Progenitor cell of endocrine pancreas (in vitro differentiated cells): ENCODE data around the gene MC5R. TPM values are rescaled to one million over a fixed set of nuclear protein-coding genes. Genes with fewer than 3 reads are reported as not detected.
A peak's percentile ranks its signal among the peaks of the same experiment; 100 is the strongest.
"Not testable (repeated sequence)": the region's sequence is repeated elsewhere in the genome, so short reads cannot be mapped to it uniquely, and the experiment has no call there.

Experiments
- DNase-seq: peaks from one replicate; pipeline ENCODE4 v3.0.0; 2021; ENCODE audit warnings: low spot score; ENCODE audit not compliant: unreplicated experiment
- H3K27ac Mint-ChIP-seq: 2 replicates; pipeline ENCODE4 v1.8.0; 2021; ENCODE audit warnings: mild to moderate bottlenecking, moderate library complexity, mixed read lengths
- H3K27me3 Mint-ChIP-seq: 2 replicates; pipeline ENCODE4 v1.8.0; 2021; ENCODE audit warnings: mixed read lengths
- H3K36me3 Mint-ChIP-seq: 2 replicates; pipeline ENCODE4 v1.8.0; 2022; ENCODE audit warnings: mixed read lengths; ENCODE audit not compliant: insufficient read depth
- H3K4me1 Mint-ChIP-seq: 2 replicates; pipeline ENCODE4 v1.8.0; 2021; ENCODE audit warnings: low read depth, mixed read lengths
- H3K4me3 Mint-ChIP-seq: 2 replicates; pipeline ENCODE4 v1.8.0; 2021; ENCODE audit warnings: low read depth, mild to moderate bottlenecking, moderate library complexity, mixed read lengths
- H3K9me3 Mint-ChIP-seq: 2 replicates; pipeline ENCODE4 v1.8.0; 2021; ENCODE audit warnings: low read depth, mixed read lengths
- total RNA-seq: library from RNA; stranded (reverse); gene quantifications from 2 replicates; pipeline ENCODE4 v1.2.1, GENCODE V29; 2021
- TF ChIP-seq, protein P1 (sequence below): fragments of 200-600 bp; sonication (generic); IDR thresholded peaks from one replicate; pipeline ENCODE4 v1.5.0; 2021; ENCODE audit warnings: antibody characterized with exemption, mild to moderate bottlenecking; ENCODE audit not compliant: unreplicated experiment

The MC5R gene
- total RNA-seq, 1 donor from 2014 or later = not detected

DNA sequence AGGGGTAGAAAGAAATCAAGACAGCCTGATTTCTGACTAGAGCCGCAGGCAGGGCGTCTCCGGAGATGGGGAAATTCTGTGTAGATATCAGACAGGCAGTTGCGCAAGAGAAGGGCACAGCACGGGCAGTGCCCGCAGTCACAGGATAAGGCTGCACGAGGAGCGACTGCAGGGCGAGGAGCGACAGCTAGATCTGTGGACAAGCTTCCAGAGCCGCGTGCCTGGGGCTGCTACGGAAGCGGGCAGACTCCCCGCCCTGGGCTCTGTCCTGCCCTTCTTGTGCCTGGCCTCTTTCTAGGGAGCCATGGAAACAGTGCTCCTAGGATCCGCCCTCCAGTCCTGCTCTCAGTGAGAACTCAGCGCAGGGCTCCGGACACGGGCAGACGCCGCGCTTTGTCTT is 12.6 kb downstream of the MC5R start:
- DNase-seq = no peak
- H3K36me3 Mint-ChIP-seq = no peaks in the 10 kb centered on the region
- TF ChIP-seq, protein P1, sequence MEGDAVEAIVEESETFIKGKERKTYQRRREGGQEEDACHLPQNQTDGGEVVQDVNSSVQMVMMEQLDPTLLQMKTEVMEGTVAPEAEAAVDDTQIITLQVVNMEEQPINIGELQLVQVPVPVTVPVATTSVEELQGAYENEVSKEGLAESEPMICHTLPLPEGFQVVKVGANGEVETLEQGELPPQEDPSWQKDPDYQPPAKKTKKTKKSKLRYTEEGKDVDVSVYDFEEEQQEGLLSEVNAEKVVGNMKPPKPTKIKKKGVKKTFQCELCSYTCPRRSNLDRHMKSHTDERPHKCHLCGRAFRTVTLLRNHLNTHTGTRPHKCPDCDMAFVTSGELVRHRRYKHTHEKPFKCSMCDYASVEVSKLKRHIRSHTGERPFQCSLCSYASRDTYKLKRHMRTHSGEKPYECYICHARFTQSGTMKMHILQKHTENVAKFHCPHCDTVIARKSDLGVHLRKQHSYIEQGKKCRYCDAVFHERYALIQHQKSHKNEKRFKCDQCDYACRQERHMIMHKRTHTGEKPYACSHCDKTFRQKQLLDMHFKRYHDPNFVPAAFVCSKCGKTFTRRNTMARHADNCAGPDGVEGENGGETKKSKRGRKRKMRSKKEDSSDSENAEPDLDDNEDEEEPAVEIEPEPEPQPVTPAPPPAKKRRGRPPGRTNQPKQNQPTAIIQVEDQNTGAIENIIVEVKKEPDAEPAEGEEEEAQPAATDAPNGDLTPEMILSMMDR = no peak
- H3K27me3 Mint-ChIP-seq = peaks cover 4% of the 10 kb centered on the region
- H3K9me3 Mint-ChIP-seq = no peaks in the 10 kb centered on the region
- H3K4me3 Mint-ChIP-seq = no peak overlapping the region
- no peak overlapping the region for H3K27ac Mint-ChIP-seq
- no peaks in the 10 kb centered on the region for H3K4me1 Mint-ChIP-seq

DNA sequence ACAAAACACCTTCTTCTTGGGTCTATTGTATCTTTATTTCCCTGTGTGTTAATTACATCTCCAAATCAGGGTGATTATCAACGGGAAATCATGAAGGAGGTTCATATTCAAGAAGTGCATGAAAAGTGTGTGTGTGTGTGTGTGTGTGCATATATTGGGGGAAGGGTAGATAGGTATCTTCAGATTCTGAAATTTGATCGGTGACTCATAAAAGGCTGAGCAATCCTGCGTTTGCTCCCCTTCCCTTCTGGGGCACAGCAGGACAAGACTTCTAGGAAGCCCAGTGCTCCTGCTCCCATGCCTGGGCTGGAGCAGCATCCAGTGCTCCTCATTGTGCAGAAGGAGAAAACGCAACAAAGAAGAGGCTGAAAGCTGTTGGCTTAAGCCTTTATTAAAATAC is 25.8 kb downstream of the MC5R start:
- H3K4me1 Mint-ChIP-seq = no peaks in the 10 kb centered on the region
- H3K4me3 Mint-ChIP-seq = no peak overlapping the region
- TF ChIP-seq, protein P1 = no peak
- H3K36me3 Mint-ChIP-seq = no peaks in the 10 kb centered on the region
- no peak for DNase-seq
- H3K27me3 Mint-ChIP-seq = no peaks in the 10 kb centered on the region
- H3K27ac Mint-ChIP-seq = no peak overlapping the region
- H3K9me3 Mint-ChIP-seq = peaks cover 11% of the 10 kb centered on the region

DNA sequence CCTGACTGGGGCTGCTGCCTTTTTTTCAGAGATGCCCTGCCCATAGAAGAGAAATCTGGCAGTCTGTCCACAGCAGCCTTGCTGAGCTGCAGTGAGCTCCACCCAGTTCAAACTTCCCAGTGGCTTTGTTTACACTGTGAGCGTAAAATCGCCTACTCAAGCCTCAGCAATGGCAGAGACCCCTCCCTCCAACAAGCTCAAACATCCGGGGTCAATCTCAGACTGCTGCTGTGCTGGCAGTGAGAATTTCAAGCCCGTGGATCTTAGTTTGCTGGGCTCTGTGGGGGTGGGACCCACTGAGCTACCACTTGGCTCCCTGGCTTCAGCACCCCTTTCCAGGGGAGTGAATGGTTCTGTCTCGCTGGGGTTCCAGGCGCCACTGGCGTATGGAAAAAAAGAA is 38.9 kb downstream of the MC5R start:
- H3K4me1 Mint-ChIP-seq, H3K36me3 Mint-ChIP-seq, DNase-seq, H3K4me3 Mint-ChIP-seq, H3K27ac Mint-ChIP-seq: not testable (repeated sequence)
- H3K27me3 Mint-ChIP-seq = peaks cover 32% of the 10 kb centered on the region
- H3K9me3 Mint-ChIP-seq = peaks cover 11% of the 10 kb centered on the region

DNA sequence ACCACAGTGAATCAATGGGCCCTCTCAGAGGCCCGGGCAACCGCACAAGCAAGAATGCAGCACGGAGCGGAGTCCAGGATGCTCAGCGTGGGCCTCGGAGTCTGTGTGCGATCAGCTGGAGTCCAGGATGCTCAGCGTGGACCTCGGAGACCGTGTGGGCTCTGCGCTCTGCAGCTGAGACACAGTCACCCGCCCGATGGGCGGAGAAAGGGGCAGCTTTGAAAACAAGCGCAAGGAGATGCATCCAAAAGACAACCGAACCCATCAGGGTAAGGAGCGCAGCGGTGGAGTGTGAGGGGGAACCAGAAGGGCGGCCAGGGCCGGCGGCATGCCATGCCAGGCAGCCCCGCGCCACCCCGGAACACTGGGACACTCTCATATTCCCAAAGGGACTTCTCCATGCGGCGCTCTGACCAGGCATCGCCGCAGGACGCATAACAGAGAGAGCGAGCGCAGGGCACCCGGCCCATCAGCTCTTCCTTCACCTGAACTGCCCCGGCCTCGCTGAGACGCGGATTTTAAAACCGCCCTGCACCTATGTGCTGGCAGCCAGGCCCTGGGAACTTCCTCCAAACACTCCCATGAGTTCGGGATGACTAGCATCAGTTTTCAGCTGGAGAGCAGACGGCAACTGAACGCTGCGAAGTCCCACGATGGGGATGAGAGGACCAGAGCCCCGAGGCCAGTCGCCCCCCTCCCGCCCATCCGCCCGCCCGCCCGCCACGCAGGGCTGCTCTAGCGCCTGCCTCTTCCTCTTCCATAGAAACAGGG is 44.7 kb downstream of the MC5R start:
- peak overlapping the region; percentile 69 for H3K27ac Mint-ChIP-seq
- peaks cover 2% of the 10 kb centered on the region for H3K9me3 Mint-ChIP-seq
- H3K27me3 Mint-ChIP-seq = peaks cover 70% of the 10 kb centered on the region
- H3K4me3 Mint-ChIP-seq = peak overlapping the region; percentile 44
- peaks cover 1% of the 10 kb centered on the region for H3K36me3 Mint-ChIP-seq
- TF ChIP-seq, protein P1 = no peak
- no peak for DNase-seq
- H3K4me1 Mint-ChIP-seq = peaks cover 6% of the 10 kb centered on the region

DNA sequence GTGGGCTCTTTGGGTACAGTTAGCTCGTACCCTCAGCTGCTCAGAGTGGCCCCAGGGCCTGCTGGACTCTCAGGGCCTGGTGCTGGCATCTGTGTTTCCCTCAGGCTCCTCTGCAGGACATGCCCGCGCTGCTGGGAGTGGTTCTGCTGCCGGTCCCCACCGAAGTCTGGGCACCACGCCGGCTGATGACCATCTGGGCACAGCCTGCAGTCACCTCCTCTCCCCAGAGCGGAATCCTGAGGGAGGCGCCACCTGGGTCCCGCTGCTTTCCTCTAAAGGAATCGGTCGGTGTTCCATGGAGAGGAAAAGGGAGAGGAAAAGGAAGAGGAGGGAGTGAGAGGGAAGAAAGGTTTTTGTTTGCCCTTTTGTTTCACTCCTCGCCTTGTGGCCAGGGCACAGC is 47.8 kb downstream of the MC5R start:
- H3K27ac Mint-ChIP-seq = no peak overlapping the region
- H3K4me3 Mint-ChIP-seq = no peak overlapping the region
- H3K27me3 Mint-ChIP-seq = peaks cover 70% of the 10 kb centered on the region
- H3K9me3 Mint-ChIP-seq = no peaks in the 10 kb centered on the region
- no peak for DNase-seq
- TF ChIP-seq, protein P1 = no peak
- H3K36me3 Mint-ChIP-seq = no peaks in the 10 kb centered on the region
- H3K4me1 Mint-ChIP-seq = peaks cover 6% of the 10 kb centered on the region

DNA sequence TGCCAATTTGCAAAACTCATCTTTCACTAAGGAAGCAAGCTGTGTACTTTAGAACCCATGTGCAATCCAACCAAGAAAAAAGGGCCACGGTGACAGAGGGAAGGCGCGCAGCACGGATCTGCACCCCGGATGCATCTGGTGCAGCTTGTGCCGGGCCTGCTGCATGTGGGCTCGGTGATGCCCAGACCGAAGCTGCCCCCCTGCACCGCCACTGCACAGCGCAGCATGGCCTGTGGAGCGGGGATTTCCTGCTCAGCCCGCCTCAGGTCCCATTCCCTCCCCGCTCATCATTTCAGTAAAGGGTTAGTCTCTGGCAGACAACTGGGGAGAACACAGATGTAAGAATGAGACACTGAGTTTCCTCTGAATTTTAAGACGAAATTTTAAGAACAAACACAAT is 48.4 kb downstream of the MC5R start:
- TF ChIP-seq, protein P1 = no peak
- no peak for DNase-seq
- Mint-ChIP-seq H3K4me3 (no peak overlapping the region), H3K27me3 (peaks cover 64% of the 10 kb centered on the region), H3K4me1 (peaks cover 6% of the 10 kb centered on the region), H3K9me3 (no peaks in the 10 kb centered on the region), H3K36me3 (no peaks in the 10 kb centered on the region), H3K27ac (no peak overlapping the region)
